ENCODE results near the gene GOLGA1. TPM values are rescaled to one million over a fixed set of nuclear protein-coding genes. Genes with fewer than 3 reads are reported as not detected.

GOLGA1 gene
- total and polyA plus RNA-seq, 10 of the 15 experiments (the other 5 are each of a cell fraction or from before 2014, with no cell fraction given), result 2.9 to 14.1 (median 8.1) TPM

DNA sequence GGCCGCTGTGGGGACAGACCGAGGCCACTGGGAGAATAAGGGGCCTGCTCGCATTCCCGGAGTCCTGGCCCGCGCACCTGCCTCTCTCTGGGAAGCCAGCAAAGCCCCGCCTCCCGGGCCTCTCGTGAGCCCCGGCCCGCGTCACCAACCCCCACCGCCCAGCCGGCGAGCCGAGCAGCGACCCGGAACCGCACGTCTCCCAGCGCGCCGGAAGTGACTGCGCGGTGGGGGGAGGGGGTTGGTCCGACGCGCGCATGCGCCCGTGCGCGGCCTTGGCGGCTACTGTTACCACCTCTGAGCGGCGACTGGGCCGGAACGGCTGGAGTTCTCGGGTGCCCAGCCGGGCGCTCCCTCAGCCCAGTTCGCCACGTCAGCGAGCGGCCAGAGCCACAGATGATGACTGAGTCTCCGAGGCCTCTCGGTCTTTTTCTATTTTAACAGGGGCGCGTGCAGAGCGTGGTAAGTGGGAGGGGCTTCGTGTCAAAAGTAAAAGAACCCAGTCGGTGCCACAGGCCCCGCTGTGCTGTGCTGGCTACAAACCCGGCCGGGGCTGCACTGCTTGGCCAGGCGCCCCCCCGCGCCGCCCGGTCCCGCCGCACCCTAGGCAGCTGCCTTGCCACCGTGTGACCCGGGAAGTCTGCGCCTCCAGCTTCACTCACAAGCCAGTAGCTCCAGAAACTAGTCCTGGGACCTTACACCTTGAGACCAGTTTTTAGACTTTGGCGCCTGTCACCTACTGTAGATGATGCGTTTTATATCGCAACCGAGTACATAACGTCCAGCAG lies at the start of gene GOLGA1 (continued):
- TF ChIP-seq, protein P1, sequence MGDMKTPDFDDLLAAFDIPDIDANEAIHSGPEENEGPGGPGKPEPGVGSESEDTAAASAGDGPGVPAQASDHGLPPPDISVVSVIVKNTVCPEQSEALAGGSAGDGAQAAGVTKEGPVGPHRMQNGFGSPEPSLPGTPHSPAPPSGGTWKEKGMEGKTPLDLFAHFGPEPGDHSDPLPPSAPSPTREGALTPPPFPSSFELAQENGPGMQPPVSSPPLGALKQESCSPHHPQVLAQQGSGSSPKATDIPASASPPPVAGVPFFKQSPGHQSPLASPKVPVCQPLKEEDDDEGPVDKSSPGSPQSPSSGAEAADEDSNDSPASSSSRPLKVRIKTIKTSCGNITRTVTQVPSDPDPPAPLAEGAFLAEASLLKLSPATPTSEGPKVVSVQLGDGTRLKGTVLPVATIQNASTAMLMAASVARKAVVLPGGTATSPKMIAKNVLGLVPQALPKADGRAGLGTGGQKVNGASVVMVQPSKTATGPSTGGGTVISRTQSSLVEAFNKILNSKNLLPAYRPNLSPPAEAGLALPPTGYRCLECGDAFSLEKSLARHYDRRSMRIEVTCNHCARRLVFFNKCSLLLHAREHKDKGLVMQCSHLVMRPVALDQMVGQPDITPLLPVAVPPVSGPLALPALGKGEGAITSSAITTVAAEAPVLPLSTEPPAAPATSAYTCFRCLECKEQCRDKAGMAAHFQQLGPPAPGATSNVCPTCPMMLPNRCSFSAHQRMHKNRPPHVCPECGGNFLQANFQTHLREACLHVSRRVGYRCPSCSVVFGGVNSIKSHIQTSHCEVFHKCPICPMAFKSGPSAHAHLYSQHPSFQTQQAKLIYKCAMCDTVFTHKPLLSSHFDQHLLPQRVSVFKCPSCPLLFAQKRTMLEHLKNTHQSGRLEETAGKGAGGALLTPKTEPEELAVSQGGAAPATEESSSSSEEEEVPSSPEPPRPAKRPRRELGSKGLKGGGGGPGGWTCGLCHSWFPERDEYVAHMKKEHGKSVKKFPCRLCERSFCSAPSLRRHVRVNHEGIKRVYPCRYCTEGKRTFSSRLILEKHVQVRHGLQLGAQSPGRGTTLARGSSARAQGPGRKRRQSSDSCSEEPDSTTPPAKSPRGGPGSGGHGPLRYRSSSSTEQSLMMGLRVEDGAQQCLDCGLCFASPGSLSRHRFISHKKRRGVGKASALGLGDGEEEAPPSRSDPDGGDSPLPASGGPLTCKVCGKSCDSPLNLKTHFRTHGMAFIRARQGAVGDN (IDR thresholded peaks at IDR 0.05), result peak; percentile 87
- peak; percentile 95 for TF ChIP-seq PML (IDR thresholded peaks at IDR 0.05; ENCODE audit: low read length)
- TF ChIP-seq DPF2 (IDR thresholded peaks at IDR 0.05), result peak; percentile 60
- TF ChIP-seq, protein P2, sequence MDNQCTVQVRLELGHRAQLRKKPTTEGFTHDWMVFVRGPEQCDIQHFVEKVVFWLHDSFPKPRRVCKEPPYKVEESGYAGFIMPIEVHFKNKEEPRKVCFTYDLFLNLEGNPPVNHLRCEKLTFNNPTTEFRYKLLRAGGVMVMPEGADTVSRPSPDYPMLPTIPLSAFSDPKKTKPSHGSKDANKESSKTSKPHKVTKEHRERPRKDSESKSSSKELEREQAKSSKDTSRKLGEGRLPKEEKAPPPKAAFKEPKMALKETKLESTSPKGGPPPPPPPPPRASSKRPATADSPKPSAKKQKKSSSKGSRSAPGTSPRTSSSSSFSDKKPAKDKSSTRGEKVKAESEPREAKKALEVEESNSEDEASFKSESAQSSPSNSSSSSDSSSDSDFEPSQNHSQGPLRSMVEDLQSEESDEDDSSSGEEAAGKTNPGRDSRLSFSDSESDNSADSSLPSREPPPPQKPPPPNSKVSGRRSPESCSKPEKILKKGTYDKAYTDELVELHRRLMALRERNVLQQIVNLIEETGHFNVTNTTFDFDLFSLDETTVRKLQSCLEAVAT (IDR thresholded peaks at IDR 0.05), result no peak
- no peak for TF ChIP-seq NBN (IDR thresholded peaks at IDR 0.05)
- TF ChIP-seq IRF4 (IDR thresholded peaks at IDR 0.05; ENCODE audit: low read depth, low read length), result no peak
- TF ChIP-seq MEF2B (IDR thresholded peaks at IDR 0.05; ENCODE audit: partially characterized antibody, poor library complexity, severe bottlenecking), result no peak
- TF ChIP-seq RB1 (IDR thresholded peaks at IDR 0.05; ENCODE audit: borderline replicate concordance), result no peak
- TF ChIP-seq, protein P3, sequence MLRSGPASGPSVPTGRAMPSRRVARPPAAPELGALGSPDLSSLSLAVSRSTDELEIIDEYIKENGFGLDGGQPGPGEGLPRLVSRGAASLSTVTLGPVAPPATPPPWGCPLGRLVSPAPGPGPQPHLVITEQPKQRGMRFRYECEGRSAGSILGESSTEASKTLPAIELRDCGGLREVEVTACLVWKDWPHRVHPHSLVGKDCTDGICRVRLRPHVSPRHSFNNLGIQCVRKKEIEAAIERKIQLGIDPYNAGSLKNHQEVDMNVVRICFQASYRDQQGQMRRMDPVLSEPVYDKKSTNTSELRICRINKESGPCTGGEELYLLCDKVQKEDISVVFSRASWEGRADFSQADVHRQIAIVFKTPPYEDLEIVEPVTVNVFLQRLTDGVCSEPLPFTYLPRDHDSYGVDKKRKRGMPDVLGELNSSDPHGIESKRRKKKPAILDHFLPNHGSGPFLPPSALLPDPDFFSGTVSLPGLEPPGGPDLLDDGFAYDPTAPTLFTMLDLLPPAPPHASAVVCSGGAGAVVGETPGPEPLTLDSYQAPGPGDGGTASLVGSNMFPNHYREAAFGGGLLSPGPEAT (IDR thresholded peaks at IDR 0.05; ENCODE audit: low read depth), result no peak
- TF ChIP-seq, protein P4, sequence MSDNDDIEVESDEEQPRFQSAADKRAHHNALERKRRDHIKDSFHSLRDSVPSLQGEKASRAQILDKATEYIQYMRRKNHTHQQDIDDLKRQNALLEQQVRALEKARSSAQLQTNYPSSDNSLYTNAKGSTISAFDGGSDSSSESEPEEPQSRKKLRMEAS (IDR thresholded peaks at IDR 0.05; ENCODE audit: low read depth, low read length), result peak; percentile 73
- TF ChIP-seq NR2F1 (conservative IDR thresholded peaks at IDR 0.05), result peak; percentile 89
- TF ChIP-seq ZBED1 (IDR thresholded peaks at IDR 0.05; ENCODE audit: borderline replicate concordance), result no peak
- no peak for TF ChIP-seq MTA3 (IDR thresholded peaks at IDR 0.05; ENCODE audit: borderline replicate concordance, low read length)
- TF ChIP-seq NFYB (IDR thresholded peaks at IDR 0.05; ENCODE audit: insufficient read depth, low read depth, low read length), result no peak
- TF ChIP-seq, protein P5, sequence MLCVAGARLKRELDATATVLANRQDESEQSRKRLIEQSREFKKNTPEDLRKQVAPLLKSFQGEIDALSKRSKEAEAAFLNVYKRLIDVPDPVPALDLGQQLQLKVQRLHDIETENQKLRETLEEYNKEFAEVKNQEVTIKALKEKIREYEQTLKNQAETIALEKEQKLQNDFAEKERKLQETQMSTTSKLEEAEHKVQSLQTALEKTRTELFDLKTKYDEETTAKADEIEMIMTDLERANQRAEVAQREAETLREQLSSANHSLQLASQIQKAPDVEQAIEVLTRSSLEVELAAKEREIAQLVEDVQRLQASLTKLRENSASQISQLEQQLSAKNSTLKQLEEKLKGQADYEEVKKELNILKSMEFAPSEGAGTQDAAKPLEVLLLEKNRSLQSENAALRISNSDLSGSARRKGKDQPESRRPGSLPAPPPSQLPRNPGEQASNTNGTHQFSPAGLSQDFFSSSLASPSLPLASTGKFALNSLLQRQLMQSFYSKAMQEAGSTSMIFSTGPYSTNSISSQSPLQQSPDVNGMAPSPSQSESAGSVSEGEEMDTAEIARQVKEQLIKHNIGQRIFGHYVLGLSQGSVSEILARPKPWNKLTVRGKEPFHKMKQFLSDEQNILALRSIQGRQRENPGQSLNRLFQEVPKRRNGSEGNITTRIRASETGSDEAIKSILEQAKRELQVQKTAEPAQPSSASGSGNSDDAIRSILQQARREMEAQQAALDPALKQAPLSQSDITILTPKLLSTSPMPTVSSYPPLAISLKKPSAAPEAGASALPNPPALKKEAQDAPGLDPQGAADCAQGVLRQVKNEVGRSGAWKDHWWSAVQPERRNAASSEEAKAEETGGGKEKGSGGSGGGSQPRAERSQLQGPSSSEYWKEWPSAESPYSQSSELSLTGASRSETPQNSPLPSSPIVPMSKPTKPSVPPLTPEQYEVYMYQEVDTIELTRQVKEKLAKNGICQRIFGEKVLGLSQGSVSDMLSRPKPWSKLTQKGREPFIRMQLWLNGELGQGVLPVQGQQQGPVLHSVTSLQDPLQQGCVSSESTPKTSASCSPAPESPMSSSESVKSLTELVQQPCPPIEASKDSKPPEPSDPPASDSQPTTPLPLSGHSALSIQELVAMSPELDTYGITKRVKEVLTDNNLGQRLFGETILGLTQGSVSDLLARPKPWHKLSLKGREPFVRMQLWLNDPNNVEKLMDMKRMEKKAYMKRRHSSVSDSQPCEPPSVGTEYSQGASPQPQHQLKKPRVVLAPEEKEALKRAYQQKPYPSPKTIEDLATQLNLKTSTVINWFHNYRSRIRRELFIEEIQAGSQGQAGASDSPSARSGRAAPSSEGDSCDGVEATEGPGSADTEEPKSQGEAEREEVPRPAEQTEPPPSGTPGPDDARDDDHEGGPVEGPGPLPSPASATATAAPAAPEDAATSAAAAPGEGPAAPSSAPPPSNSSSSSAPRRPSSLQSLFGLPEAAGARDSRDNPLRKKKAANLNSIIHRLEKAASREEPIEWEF (IDR thresholded peaks at IDR 0.05; ENCODE audit: insufficient replicate concordance, low read depth, low read length), result peak; percentile 12
- TF ChIP-seq EGR1 (IDR thresholded peaks at IDR 0.05; ENCODE audit: borderline replicate concordance in 1 of 2, low read depth in 2 of 2, low read length in 2 of 2), result no peak
